ENCODE measurements around the gene MSL2.
A peak's percentile ranks its signal among the peaks of the same experiment; 100 is the strongest.
"Not testable (repeated sequence)": the region's sequence is repeated elsewhere in the genome, so short reads cannot be mapped to it uniquely, and the experiment has no call there.

The MSL2 gene

GRCh38 chr3:136192195-136192594 is 3.9 kb downstream of the MSL2 start:
- DNase-seq, result not testable (repeated sequence)

- DNase-seq, result no peak
These were observed 6.1 kb downstream of the MSL2 start for GRCh38 chr3:136189859-136190617.

GRCh38 chr3:136189043-136189442 is 7.1 kb downstream of the MSL2 start:
- DNase-seq, result no peak

GRCh38 chr3:136187868-136188267 is 8.3 kb downstream of the MSL2 start:
- DNase-seq, result no peak

- no peak for DNase-seq
These were observed 9.3 kb downstream of the MSL2 start for GRCh38 chr3:136186846-136187245.

GRCh38 chr3:136186344-136186743 is 9.8 kb downstream of the MSL2 start:
- DNase-seq, result no peak

GRCh38 chr3:136184703-136185102 is 11.4 kb downstream of the MSL2 start:
- DNase-seq, result no peak

GRCh38 chr3:136181741-136182140 is 14.4 kb downstream of the MSL2 start:
- no peak for DNase-seq

GRCh38 chr3:136177876-136178275 is 18.3 kb downstream of the MSL2 start:
- no peak for DNase-seq

GRCh38 chr3:136173939-136174490 is 22.1 kb downstream of the MSL2 start:
- DNase-seq, result no peak

- DNase-seq, result no peak
These were observed 25.0 kb downstream of the MSL2 start for GRCh38 chr3:136171097-136171542.

GRCh38 chr3:136168236-136168635 is 27.9 kb downstream of the MSL2 start:
- DNase-seq, result not testable (repeated sequence)

- DNase-seq, result no peak
These were observed 29.6 kb downstream of the MSL2 start for GRCh38 chr3:136166507-136166906.

GRCh38 chr3:136163607-136164006 is 32.5 kb downstream of the MSL2 start:
- not testable (repeated sequence) for DNase-seq

GRCh38 chr3:136162322-136162721 is 33.8 kb downstream of the MSL2 start:
- no peak for DNase-seq

GRCh38 chr3:136161516-136161915 is 34.6 kb downstream of the MSL2 start:
- DNase-seq, result no peak

GRCh38 chr3:136152963-136153362 is 43.2 kb downstream of the MSL2 start:
- DNase-seq, result no peak

GRCh38 chr3:136152176-136152843 is 43.8 kb downstream of the MSL2 start:
- no peak for DNase-seq

GRCh38 chr3:136151219-136151618 is 44.9 kb downstream of the MSL2 start:
- no peak for DNase-seq

- DNase-seq, result no peak
These were observed 46.5 kb downstream of the MSL2 start for GRCh38 chr3:136149667-136150066.

GRCh38 chr3:136146981-136147729 is 49.0 kb downstream of the MSL2 start:
- no peak for DNase-seq

GRCh38 chr3:136144397-136144796 is 51.7 kb downstream of the MSL2 start:
- DNase-seq, result not testable (repeated sequence)

- peak; percentile 18 to 33 for DNase-seq
These were observed 53.5 kb downstream of the MSL2 start for GRCh38 chr3:136142592-136142991.

All from SHP77 (cell line).